ENCODE measurements around the gene BCAS3. TPM values are rescaled to one million over a fixed set of nuclear protein-coding genes. Genes with fewer than 3 reads are reported as not detected.
"Not testable (repeated sequence)": the region's sequence is repeated elsewhere in the genome, so short reads cannot be mapped to it uniquely, and the experiment has no call there.

Gene BCAS3
- total and polyA plus RNA-seq, 4 experiments from 2014 or later, result 27.0 to 45.2 (median 41.2) TPM

- peaks cover 0 to 5% (median under 1%) of the 10 kb centered on the region in 4 donors for H3K4me1 Mint-ChIP-seq
- CTCF ChIA-PET (ENCODE audit: partially characterized antibody), result interaction anchor here (1.1 kb wide), 1 partner anchor 28 kb away, joined by 3 read pairs; no protein-coding TSS in a partner anchor
Observed at GRCh38 chr17:60749050-60749449, 71.4 kb downstream of the BCAS3 start.

GRCh38 chr17:60749708-60750107 lies 72.1 kb downstream of the BCAS3 start:
- H3K4me1 Mint-ChIP-seq, result peaks cover 0 to 5% (median under 1%) of the 10 kb centered on the region in 4 donors
- intact Hi-C loops (cut with micrococcal nuclease), result no loop called here
- DNase-seq, result no peak
- no peaks in the 10 kb centered on the region for H3K4me1 ChIP-seq (ENCODE audit: insufficient read depth, low read length)
- H3K27ac ChIP-seq (ENCODE audit: low read depth, low read length), result no peak overlapping the region
- no peak overlapping the region for H3K4me3 Mint-ChIP-seq
- no peaks in the 10 kb centered on the region for H3K9me3 ChIP-seq (ENCODE audit: control insufficient read depth in 1 of 2, low read length in 2 of 2)
- CTCF ChIA-PET (ENCODE audit: partially characterized antibody), result interaction anchor here (1.1 kb wide), 1 partner anchor 29 kb away, joined by 3 read pairs; no protein-coding TSS in a partner anchor
- H3K27ac Mint-ChIP-seq, result peak overlapping the region in 1 of 7 donors; percentile 10
- H3K27me3 Mint-ChIP-seq, result no peaks in the 10 kb centered on the region
- H3K27me3 ChIP-seq (ENCODE audit: insufficient read depth, low read length), result no peaks in the 10 kb centered on the region
- H3K36me3 ChIP-seq (ENCODE audit: insufficient read depth, low read length), result no peaks in the 10 kb centered on the region
- POLR2A ChIA-PET (ENCODE audit: partially characterized antibody), result no interaction called here
- H3K36me3 Mint-ChIP-seq, result peaks cover 13 to 27% of the 10 kb centered on the region in 2 donors
- no peak overlapping the region for H3K4me3 ChIP-seq (ENCODE audit: low read length in 2 of 2)
- H3K9me3 Mint-ChIP-seq, result peaks cover 0 to 6% (median under 1%) of the 10 kb centered on the region in 8 donors

More at GRCh38 chr17:60749050-60749449, 71.4 kb downstream of the BCAS3 start:
- H3K27ac Mint-ChIP-seq, result peak overlapping the region in 1 of 7 donors; percentile 19
- POLR2A ChIA-PET (ENCODE audit: partially characterized antibody), result no interaction called here
- peaks cover 9 to 21% of the 10 kb centered on the region in 2 donors for H3K36me3 Mint-ChIP-seq
- no peaks in the 10 kb centered on the region for H3K27me3 ChIP-seq (ENCODE audit: insufficient read depth, low read length)
- peaks cover 0 to 6% (median under 1%) of the 10 kb centered on the region in 8 donors for H3K9me3 Mint-ChIP-seq
- H3K9me3 ChIP-seq (ENCODE audit: control insufficient read depth in 1 of 2, low read length in 2 of 2), result no peaks in the 10 kb centered on the region
- H3K4me1 ChIP-seq (ENCODE audit: insufficient read depth, low read length), result no peaks in the 10 kb centered on the region
- no peak overlapping the region for H3K27ac ChIP-seq (ENCODE audit: low read depth, low read length)
- no peaks in the 10 kb centered on the region for H3K27me3 Mint-ChIP-seq
- no peak for DNase-seq
- H3K36me3 ChIP-seq (ENCODE audit: insufficient read depth, low read length), result no peaks in the 10 kb centered on the region
- intact Hi-C loops (cut with micrococcal nuclease), result no loop called here
- no peak overlapping the region for H3K4me3 ChIP-seq (ENCODE audit: low read length in 2 of 2)
- no peak overlapping the region for H3K4me3 Mint-ChIP-seq

GRCh38 chr17:60750640-60751039 lies 73.0 kb downstream of the BCAS3 start:
- POLR2A ChIA-PET (ENCODE audit: partially characterized antibody), result no interaction called here
- H3K27me3 Mint-ChIP-seq, result no peaks in the 10 kb centered on the region
- no peak for DNase-seq
- no peak overlapping the region for H3K4me3 Mint-ChIP-seq
- Histone ChIP-seq H3K9me3 (ENCODE audit: control insufficient read depth in 1 of 2, low read length in 2 of 2) (no peaks in the 10 kb centered on the region), H3K27me3 (ENCODE audit: insufficient read depth, low read length) (no peaks in the 10 kb centered on the region), H3K4me3 (ENCODE audit: low read length in 2 of 2) (no peak overlapping the region), H3K36me3 (ENCODE audit: insufficient read depth, low read length) (no peaks in the 10 kb centered on the region), H3K4me1 (ENCODE audit: insufficient read depth, low read length) (no peaks in the 10 kb centered on the region), H3K27ac (ENCODE audit: low read depth, low read length) (no peak overlapping the region)
- CTCF ChIA-PET (ENCODE audit: partially characterized antibody), result no interaction called here
- H3K4me1 Mint-ChIP-seq, result peaks cover 0 to 5% (median under 1%) of the 10 kb centered on the region in 4 donors
- H3K9me3 Mint-ChIP-seq, result peaks cover 0 to 6% (median under 1%) of the 10 kb centered on the region in 8 donors
- H3K36me3 Mint-ChIP-seq, result peaks cover 13 to 29% of the 10 kb centered on the region in 2 donors
- intact Hi-C loops (cut with micrococcal nuclease), result no loop called here
- H3K27ac Mint-ChIP-seq, result peak overlapping the region in 1 of 7 donors; percentile 65

GRCh38 chr17:60751884-60752283 lies 74.2 kb downstream of the BCAS3 start:
- intact Hi-C loops (cut with micrococcal nuclease), result no loop called here
- DNase-seq, result no peak
- Mint-ChIP-seq H3K9me3 (peaks cover 0 to 6% (median under 1%) of the 10 kb centered on the region in 8 donors), H3K4me3 (no peak overlapping the region), H3K27me3 (no peaks in the 10 kb centered on the region), H3K27ac (no peak overlapping the region), H3K4me1 (peaks cover 0 to 5% (median under 1%) of the 10 kb centered on the region in 4 donors), H3K36me3 (peaks cover 18 to 29% of the 10 kb centered on the region in 2 donors)
- no peaks in the 10 kb centered on the region for H3K4me1 ChIP-seq (ENCODE audit: insufficient read depth, low read length)
- POLR2A ChIA-PET (ENCODE audit: partially characterized antibody), result no interaction called here
- no peak overlapping the region for H3K27ac ChIP-seq (ENCODE audit: low read depth, low read length)
- no peaks in the 10 kb centered on the region for H3K9me3 ChIP-seq (ENCODE audit: control insufficient read depth in 1 of 2, low read length in 2 of 2)
- H3K4me3 ChIP-seq (ENCODE audit: low read length in 2 of 2), result no peak overlapping the region
- CTCF ChIA-PET (ENCODE audit: partially characterized antibody), result no interaction called here
- no peaks in the 10 kb centered on the region for H3K27me3 ChIP-seq (ENCODE audit: insufficient read depth, low read length)
- no peaks in the 10 kb centered on the region for H3K36me3 ChIP-seq (ENCODE audit: insufficient read depth, low read length)

- CTCF ChIA-PET (ENCODE audit: partially characterized antibody), result no interaction called here
- intact Hi-C loops (cut with micrococcal nuclease), result no loop called here
- no peaks in the 10 kb centered on the region for H3K27me3 Mint-ChIP-seq
Observed at GRCh38 chr17:60752873-60753577, 75.4 kb downstream of the BCAS3 start.

GRCh38 chr17:60754057-60754604 lies 76.5 kb downstream of the BCAS3 start:
- CTCF ChIA-PET (ENCODE audit: partially characterized antibody), result no interaction called here
- no peaks in the 10 kb centered on the region for H3K36me3 ChIP-seq (ENCODE audit: insufficient read depth, low read length)
- peaks cover 16 to 30% of the 10 kb centered on the region in 2 donors for H3K36me3 Mint-ChIP-seq

More at GRCh38 chr17:60752873-60753577, 75.4 kb downstream of the BCAS3 start:
- no peak overlapping the region for H3K4me3 ChIP-seq (ENCODE audit: low read length in 2 of 2)
- peaks cover 16 to 30% of the 10 kb centered on the region in 2 donors for H3K36me3 Mint-ChIP-seq
- H3K36me3 ChIP-seq (ENCODE audit: insufficient read depth, low read length), result no peaks in the 10 kb centered on the region
- H3K27ac ChIP-seq (ENCODE audit: low read depth, low read length), result no peak overlapping the region
- H3K27me3 ChIP-seq (ENCODE audit: insufficient read depth, low read length), result no peaks in the 10 kb centered on the region
- no peaks in the 10 kb centered on the region for H3K4me1 ChIP-seq (ENCODE audit: insufficient read depth, low read length)
- no peaks in the 10 kb centered on the region for H3K9me3 ChIP-seq (ENCODE audit: control insufficient read depth in 1 of 2, low read length in 2 of 2)
- no peak overlapping the region for H3K27ac Mint-ChIP-seq
- H3K4me1 Mint-ChIP-seq, result peaks cover 0 to 2% (median 0%) of the 10 kb centered on the region in 4 donors
- no peak for DNase-seq
- no peak overlapping the region for H3K4me3 Mint-ChIP-seq
- peaks cover 0 to 6% (median under 1%) of the 10 kb centered on the region in 8 donors for H3K9me3 Mint-ChIP-seq
- POLR2A ChIA-PET (ENCODE audit: partially characterized antibody), result no interaction called here

GRCh38 chr17:60756798-60757197 lies 79.1 kb downstream of the BCAS3 start:
- DNase-seq; H3K4me3 Mint-ChIP-seq; H3K9me3 ChIP-seq (ENCODE audit: control insufficient read depth in 1 of 2, low read length in 2 of 2); CTCF ChIA-PET (ENCODE audit: partially characterized antibody); H3K27me3 Mint-ChIP-seq; H3K4me1 ChIP-seq (ENCODE audit: insufficient read depth, low read length); POLR2A ChIA-PET (ENCODE audit: partially characterized antibody); H3K27me3 ChIP-seq (ENCODE audit: insufficient read depth, low read length); H3K36me3 ChIP-seq (ENCODE audit: insufficient read depth, low read length); H3K4me3 ChIP-seq (ENCODE audit: low read length in 2 of 2); H3K27ac ChIP-seq (ENCODE audit: low read depth, low read length); H3K27ac Mint-ChIP-seq; H3K4me1 Mint-ChIP-seq; intact Hi-C loops (cut with micrococcal nuclease): not testable (repeated sequence)
- peaks cover 34 to 46% of the 10 kb centered on the region in 2 donors for H3K36me3 Mint-ChIP-seq
- H3K9me3 Mint-ChIP-seq, result peaks cover 0 to 21% (median 18%) of the 10 kb centered on the region in 8 donors

More at GRCh38 chr17:60754057-60754604, 76.5 kb downstream of the BCAS3 start:
- POLR2A ChIA-PET (ENCODE audit: partially characterized antibody), result no interaction called here
- H3K4me1 ChIP-seq (ENCODE audit: insufficient read depth, low read length), result no peaks in the 10 kb centered on the region
- intact Hi-C loops (cut with micrococcal nuclease), result no loop called here
- Mint-ChIP-seq H3K9me3 (peaks cover 0 to 6% (median under 1%) of the 10 kb centered on the region in 8 donors), H3K4me1 (peaks cover 0 to 2% (median 0%) of the 10 kb centered on the region in 4 donors), H3K27me3 (no peaks in the 10 kb centered on the region), H3K4me3 (no peak overlapping the region), H3K27ac (peak overlapping the region in 1 of 7 donors; percentile 37)
- H3K27me3 ChIP-seq (ENCODE audit: insufficient read depth, low read length), result no peaks in the 10 kb centered on the region
- H3K9me3 ChIP-seq (ENCODE audit: control insufficient read depth in 1 of 2, low read length in 2 of 2), result no peaks in the 10 kb centered on the region
- H3K27ac ChIP-seq (ENCODE audit: low read depth, low read length), result no peak overlapping the region
- DNase-seq, result no peak
- no peak overlapping the region for H3K4me3 ChIP-seq (ENCODE audit: low read length in 2 of 2)
